Adrenal gland (tissue), 5 donors: ENCODE measurements around the gene CYS1.

ENCODE experiments used
- CTCF ChIP-seq, 6 experiments: fragments of 450-650 bp in 4 of 6; fragments of 200-600 bp in 2 of 6; sonication (generic) in 1 of 6; IDR thresholded peaks; 1 replicate in 5 of 6; 2 replicates in 1 of 6; pipeline versions ENCODE4 v1.5.1 to v1.8.0; 2016 to 2021; ENCODE audit warnings: antibody characterized with exemption in 6 of 6, mild to moderate bottlenecking in 2 of 6, moderate library complexity in 1 of 6
- POLR2A ChIP-seq, 2 donors: fragments of 450-650 bp; IDR thresholded peaks; one replicate each; pipeline ENCODE4 v1.6.1; 2017; ENCODE audit warnings: antibody characterized with exemption in 2 of 2, mild to moderate bottlenecking in 2 of 2, moderate library complexity in 1 of 2
- donor health status: DM: no; HTN: no; CAD: no.

GRCh38 chr2:10016001-10016801 is 64.0 kb downstream of the CYS1 start:
- no peak for TF ChIP-seq CTCF (IDR thresholded peaks at IDR 0.05)
- no peak for TF ChIP-seq POLR2A (IDR thresholded peaks at IDR 0.05)
